ENCODE data around the gene DGLUCY. TPM values are rescaled to one million over a fixed set of nuclear protein-coding genes. Genes with fewer than 3 reads are reported as not detected.

Gene DGLUCY
- total and polyA plus RNA-seq, 2 of the 8 experiments (the other 6 are each of a cell fraction or from before 2014, with no cell fraction given) = 24.9 to 31.8 TPM

- Histone ChIP-seq H3K27me3 (replicated peaks in 1 of 4; ENCODE audit: control insufficient read depth in 3 of 4, extremely low read depth in 1 of 4, insufficient read depth in 3 of 4, low read length in 3 of 4) (peaks cover 0 to 16% (median 9%) of the 10 kb centered on the region in 4 experiments; a peak in 6 of 7 replicates), H3K23ac (ENCODE audit: insufficient read length) (no peak overlapping the region), H2BK15ac (ENCODE audit: low read length) (no peak overlapping the region), H3K27ac (ENCODE audit: low read depth, low read length) (no peak overlapping the region), H3K18ac (ENCODE audit: extremely low read depth, low read length) (no peak overlapping the region), H2AK5ac (ENCODE audit: low read depth, low read length) (no peak overlapping the region), H3K9ac (replicated peaks in 1 of 4; ENCODE audit: extremely low read depth in 1 of 4, low read depth in 3 of 4, low read length in 3 of 4) (no peak overlapping the region), H3K79me2 (ENCODE audit: control insufficient read depth in 1 of 2, insufficient read depth in 2 of 2, low read length in 2 of 2) (no peaks in the 10 kb centered on the region), H4K5ac (ENCODE audit: insufficient read length, low read depth, low read length) (no peak overlapping the region), H3K23me2 (ENCODE audit: low read depth, low read length) (peaks cover 15% of the 10 kb centered on the region), H3K4me1 (replicated peaks in 1 of 4; ENCODE audit: control insufficient read depth in 3 of 4, insufficient read depth in 4 of 4, low read length in 3 of 4) (peaks cover 0 to 10% (median 8%) of the 10 kb centered on the region in 4 experiments; a peak in 6 of 7 replicates), H3K4ac (replicated peaks; ENCODE audit: insufficient read length, low read depth, low read length) (no peak overlapping the region), H2BK20ac (ENCODE audit: low read length) (0 out of 2 replicates have a peak overlapping the region, but pooled peaks have one; percentile 80), H3K9me3 (ENCODE audit: insufficient read depth in 2 of 2, low read depth in 1 of 2, low read length in 1 of 2) (no peaks in the 10 kb centered on the region), H3K79me1 (ENCODE audit: low read depth, low read length) (no peaks in the 10 kb centered on the region), H4K91ac (replicated peaks; ENCODE audit: insufficient read length, low read length) (no peak overlapping the region), H2AFZ (ENCODE audit: low read length) (no peak overlapping the region), H3K14ac (ENCODE audit: insufficient read length) (no peak overlapping the region), H2BK5ac (ENCODE audit: low read depth, low read length) (no peak overlapping the region), H3K4me3 (ENCODE audit: extremely low read depth in 1 of 4, insufficient read depth in 2 of 4, low read depth in 3 of 4, low read length in 4 of 4) (no peak overlapping the region), H3K36me3 (ENCODE audit: control insufficient read depth in 2 of 4, insufficient read depth in 4 of 4, low read length in 3 of 4) (no peaks in the 10 kb centered on the region), H2BK120ac (replicated peaks; ENCODE audit: low read depth, low read length) (no peak overlapping the region), H2BK12ac (ENCODE audit: low read depth, low read length) (no peak overlapping the region), H4K20me1 (replicated peaks in 1 of 2; ENCODE audit: control insufficient read depth in 1 of 2, insufficient read depth in 2 of 2, low read length in 2 of 2) (no peaks in the 10 kb centered on the region), H4K8ac (ENCODE audit: extremely low read depth, insufficient read depth, low read length) (no peak overlapping the region), H3K4me2 (ENCODE audit: insufficient read depth in 1 of 2, low read depth in 2 of 2, low read length in 2 of 2) (no peak overlapping the region), H3K56ac (replicated peaks; ENCODE audit: insufficient read length, low read depth, low read length) (no peak overlapping the region)
- ChIA-PET POLR2A (ENCODE audit: partially characterized antibody) (interaction anchor here (1.1 to 3.7 kb wide), 2 partner anchors 9 to 19 kb away, joined by 3 to 15 read pairs; no protein-coding TSS in a partner anchor), CTCF (ENCODE audit: partially characterized antibody) (interaction anchor here (1.1 to 3.7 kb wide), 7 partner anchors 10 to 165 kb away, joined by 4 to 20 read pairs (median 9); partner anchors contain the start of gene GPR68)
- DNase-seq (ENCODE audit: low read depth in 1 of 2, low spot score in 2 of 2) = no peak
- no peak for FAIRE-seq
- 82% methylated on average over 9 of the region's 9 CpGs; no CpG with 5 or more reads in 1 of the 2 experiments for WGBS, 2 experiments (ENCODE audit: extremely low coverage in 1 of 2, insufficient coverage in 1 of 2, insufficient read length in 1 of 2, insufficient replicate concordance in 2 of 2, low coverage in 1 of 2, low lambda C conversion rate in 2 of 2, missing lambda C conversion rate in 1 of 2)
- TF ChIP-seq PHF8 (conservative IDR thresholded peaks at IDR 0.05; ENCODE audit: low read depth, low read length) (no peak), RAD21 (IDR thresholded peaks at IDR 0.05 in 1 of 2, conservative IDR thresholded peaks at IDR 0.05 in 1 of 2; ENCODE audit: low read depth in 2 of 2, low read length in 2 of 2) (peak; percentile 25 to 34; a peak in 2 of 4 replicates)
Observed at GRCh38 chr14:91255026-91255695, 141.3 kb downstream of the DGLUCY start.
